ENCODE measurements around the gene STPG3. TPM values are rescaled to one million over a fixed set of nuclear protein-coding genes. Genes with fewer than 3 reads are reported as not detected.

STPG3 gene
- total and polyA plus RNA-seq, 2 of the 13 experiments (the other 11 are each of a cell fraction or from before 2014, with no cell fraction given) = not detected

DNA sequence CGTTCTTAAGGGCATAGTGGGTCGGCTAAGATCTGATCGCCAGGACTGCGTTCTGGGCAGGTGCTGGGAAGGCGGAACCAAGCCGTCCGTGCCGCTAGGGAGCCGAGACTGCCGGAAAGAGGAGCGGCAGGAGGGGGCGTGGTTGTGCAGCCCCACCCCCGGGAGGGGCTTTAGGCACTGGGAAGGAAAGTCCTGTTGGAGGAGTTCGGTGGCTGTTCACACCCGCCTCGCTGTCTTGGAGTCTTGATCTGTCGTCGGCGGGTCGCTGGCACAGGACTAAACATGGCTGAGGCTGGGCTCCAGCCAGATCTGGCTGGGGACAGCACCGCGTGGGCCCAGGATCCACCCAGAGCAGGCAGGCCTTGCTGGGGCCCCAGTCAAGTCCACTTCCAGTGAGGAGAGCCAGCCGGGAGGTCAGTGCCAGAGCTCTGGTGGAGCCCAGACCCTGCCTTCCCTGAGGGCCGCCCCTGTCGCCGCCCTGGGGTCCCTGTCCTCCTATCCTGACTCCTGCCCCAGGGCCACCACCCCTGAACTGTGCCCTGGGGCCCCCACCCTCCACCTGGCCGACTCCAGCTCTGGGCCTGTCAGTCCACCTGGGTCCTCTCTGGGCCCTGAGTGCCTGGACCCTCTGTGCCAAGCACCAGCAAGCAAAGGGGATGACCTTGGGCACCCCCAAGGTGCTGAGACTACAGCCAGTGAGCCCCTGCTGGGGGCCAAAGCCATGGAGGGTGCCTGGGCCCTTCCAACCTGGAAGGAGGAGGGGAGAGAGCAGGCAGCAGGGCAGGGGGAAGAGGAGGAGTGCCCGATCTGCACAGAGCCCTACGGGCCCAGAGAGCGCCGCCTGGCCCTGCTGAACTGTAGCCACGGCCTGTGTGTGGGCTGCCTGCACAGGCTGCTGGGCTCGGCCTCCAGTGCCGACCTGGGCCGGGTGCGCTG, 33.5 kb upstream of the STPG3 start (continued):
- TF ChIP-seq GABPB1 (CRISPR knock-in tag; IDR thresholded peaks at IDR 0.05) (peak; percentile 87), ETV5 (CRISPR knock-in tag; IDR thresholded peaks at IDR 0.05; ENCODE audit: borderline replicate concordance) (peak; percentile 55; the same call in 1 of the 2 replicates), HNRNPH1 (optimal IDR thresholded peaks at IDR 0.05; ENCODE audit: low read depth, low read length) (no peak), POLR2AphosphoS2 (IDR thresholded peaks at IDR 0.05; ENCODE audit: low read depth, low read length) (no peak), SRSF9 (IDR thresholded peaks at IDR 0.05; ENCODE audit: borderline replicate concordance, insufficient read depth, low read depth, low read length, poor library complexity, severe bottlenecking) (no peak), THYN1 (CRISPR knock-in tag; IDR thresholded peaks at IDR 0.05; ENCODE audit: borderline replicate concordance, low read depth) (no peak), ZNF883 (CRISPR knock-in tag; IDR thresholded peaks at IDR 0.05; ENCODE audit: not compliant biosample characterization) (peak; percentile 10), NCOA5 (CRISPR knock-in tag; IDR thresholded peaks at IDR 0.05) (no peak), ZBTB1 (CRISPR knock-in tag; IDR thresholded peaks at IDR 0.05; ENCODE audit: borderline replicate concordance) (no peak), ADNP (CRISPR knock-in tag; IDR thresholded peaks at IDR 0.05) (no peak), SALL2 (CRISPR knock-in tag; IDR thresholded peaks at IDR 0.05) (0 out of 2 replicates have a peak, but pooled peaks have one; percentile 36)
- TF ChIP-seq, protein P1, sequence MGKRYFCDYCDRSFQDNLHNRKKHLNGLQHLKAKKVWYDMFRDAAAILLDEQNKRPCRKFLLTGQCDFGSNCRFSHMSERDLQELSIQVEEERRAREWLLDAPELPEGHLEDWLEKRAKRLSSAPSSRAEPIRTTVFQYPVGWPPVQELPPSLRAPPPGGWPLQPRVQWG (CRISPR knock-in tag; IDR thresholded peaks at IDR 0.05; ENCODE audit: borderline replicate concordance, low read depth) = no peak
- TF ChIP-seq, protein P2, sequence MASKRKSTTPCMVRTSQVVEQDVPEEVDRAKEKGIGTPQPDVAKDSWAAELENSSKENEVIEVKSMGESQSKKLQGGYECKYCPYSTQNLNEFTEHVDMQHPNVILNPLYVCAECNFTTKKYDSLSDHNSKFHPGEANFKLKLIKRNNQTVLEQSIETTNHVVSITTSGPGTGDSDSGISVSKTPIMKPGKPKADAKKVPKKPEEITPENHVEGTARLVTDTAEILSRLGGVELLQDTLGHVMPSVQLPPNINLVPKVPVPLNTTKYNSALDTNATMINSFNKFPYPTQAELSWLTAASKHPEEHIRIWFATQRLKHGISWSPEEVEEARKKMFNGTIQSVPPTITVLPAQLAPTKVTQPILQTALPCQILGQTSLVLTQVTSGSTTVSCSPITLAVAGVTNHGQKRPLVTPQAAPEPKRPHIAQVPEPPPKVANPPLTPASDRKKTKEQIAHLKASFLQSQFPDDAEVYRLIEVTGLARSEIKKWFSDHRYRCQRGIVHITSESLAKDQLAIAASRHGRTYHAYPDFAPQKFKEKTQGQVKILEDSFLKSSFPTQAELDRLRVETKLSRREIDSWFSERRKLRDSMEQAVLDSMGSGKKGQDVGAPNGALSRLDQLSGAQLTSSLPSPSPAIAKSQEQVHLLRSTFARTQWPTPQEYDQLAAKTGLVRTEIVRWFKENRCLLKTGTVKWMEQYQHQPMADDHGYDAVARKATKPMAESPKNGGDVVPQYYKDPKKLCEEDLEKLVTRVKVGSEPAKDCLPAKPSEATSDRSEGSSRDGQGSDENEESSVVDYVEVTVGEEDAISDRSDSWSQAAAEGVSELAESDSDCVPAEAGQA (IDR thresholded peaks at IDR 0.05; ENCODE audit: low read depth) = no peak
- TF ChIP-seq, protein P2 (CRISPR knock-in tag; IDR thresholded peaks at IDR 0.05; ENCODE audit: borderline replicate concordance) = no peak
- TF ChIP-seq, protein P3, sequence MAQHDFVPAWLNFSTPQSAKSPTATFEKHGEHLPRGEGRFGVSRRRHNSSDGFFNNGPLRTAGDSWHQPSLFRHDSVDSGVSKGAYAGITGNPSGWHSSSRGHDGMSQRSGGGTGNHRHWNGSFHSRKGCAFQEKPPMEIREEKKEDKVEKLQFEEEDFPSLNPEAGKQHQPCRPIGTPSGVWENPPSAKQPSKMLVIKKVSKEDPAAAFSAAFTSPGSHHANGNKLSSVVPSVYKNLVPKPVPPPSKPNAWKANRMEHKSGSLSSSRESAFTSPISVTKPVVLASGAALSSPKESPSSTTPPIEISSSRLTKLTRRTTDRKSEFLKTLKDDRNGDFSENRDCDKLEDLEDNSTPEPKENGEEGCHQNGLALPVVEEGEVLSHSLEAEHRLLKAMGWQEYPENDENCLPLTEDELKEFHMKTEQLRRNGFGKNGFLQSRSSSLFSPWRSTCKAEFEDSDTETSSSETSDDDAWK (CRISPR knock-in tag; IDR thresholded peaks at IDR 0.05) = no peak
- TF ChIP-seq, protein P4, sequence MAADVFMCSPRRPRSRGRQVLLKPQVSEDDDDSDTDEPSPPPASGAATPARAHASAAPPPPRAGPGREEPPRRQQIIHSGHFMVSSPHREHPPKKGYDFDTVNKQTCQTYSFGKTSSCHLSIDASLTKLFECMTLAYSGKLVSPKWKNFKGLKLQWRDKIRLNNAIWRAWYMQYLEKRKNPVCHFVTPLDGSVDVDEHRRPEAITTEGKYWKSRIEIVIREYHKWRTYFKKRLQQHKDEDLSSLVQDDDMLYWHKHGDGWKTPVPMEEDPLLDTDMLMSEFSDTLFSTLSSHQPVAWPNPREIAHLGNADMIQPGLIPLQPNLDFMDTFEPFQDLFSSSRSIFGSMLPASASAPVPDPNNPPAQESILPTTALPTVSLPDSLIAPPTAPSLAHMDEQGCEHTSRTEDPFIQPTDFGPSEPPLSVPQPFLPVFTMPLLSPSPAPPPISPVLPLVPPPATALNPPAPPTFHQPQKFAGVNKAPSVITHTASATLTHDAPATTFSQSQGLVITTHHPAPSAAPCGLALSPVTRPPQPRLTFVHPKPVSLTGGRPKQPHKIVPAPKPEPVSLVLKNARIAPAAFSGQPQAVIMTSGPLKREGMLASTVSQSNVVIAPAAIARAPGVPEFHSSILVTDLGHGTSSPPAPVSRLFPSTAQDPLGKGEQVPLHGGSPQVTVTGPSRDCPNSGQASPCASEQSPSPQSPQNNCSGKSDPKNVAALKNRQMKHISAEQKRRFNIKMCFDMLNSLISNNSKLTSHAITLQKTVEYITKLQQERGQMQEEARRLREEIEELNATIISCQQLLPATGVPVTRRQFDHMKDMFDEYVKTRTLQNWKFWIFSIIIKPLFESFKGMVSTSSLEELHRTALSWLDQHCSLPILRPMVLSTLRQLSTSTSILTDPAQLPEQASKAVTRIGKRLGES (CRISPR knock-in tag; IDR thresholded peaks at IDR 0.05; ENCODE audit: borderline replicate concordance) = no peak

Measured in HepG2 (cell line).